NCI-H1092 (cell line): ENCODE measurements around the gene LRRC74A.

Source experiments
- DNase-seq: peaks from one replicate; lab custom pipeline; 2025; lab: John Stamatoyannopoulos, UW

Gene LRRC74A

GRCh38 chr14:76826122-76826521 lies at the start of gene LRRC74A:
Gene LRRC74A, plus strand, starts transcription at chr14:76826408. Its CDS starts 290 bp downstream, at chr14:76826698.
- DNase-seq, result no peak

GRCh38 chr14:76776428-76777251 lies 49.6 kb upstream of the LRRC74A start:
- no peak for DNase-seq

DNA sequence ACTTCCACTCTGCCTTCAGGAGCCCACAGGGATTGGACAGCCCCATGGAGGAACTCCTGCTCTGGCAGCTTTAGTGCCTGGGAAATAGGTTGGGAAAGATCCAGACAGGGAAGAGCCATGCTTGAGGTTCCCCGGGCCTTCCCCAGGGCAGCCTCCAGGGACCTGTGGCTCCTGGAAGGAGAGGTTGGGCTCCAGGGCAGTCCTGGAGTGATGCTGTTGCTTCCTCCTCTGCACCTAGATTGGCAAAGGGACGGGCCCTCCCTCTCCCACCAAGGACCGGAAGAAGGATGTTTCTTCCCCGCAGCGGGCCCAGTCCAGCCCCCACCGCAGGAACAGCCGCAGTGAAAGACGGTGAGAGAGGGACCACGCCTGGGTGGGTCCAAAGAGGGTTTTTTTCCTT lies 48.5 kb upstream of the LRRC74A start:
- no peak for DNase-seq

DNA sequence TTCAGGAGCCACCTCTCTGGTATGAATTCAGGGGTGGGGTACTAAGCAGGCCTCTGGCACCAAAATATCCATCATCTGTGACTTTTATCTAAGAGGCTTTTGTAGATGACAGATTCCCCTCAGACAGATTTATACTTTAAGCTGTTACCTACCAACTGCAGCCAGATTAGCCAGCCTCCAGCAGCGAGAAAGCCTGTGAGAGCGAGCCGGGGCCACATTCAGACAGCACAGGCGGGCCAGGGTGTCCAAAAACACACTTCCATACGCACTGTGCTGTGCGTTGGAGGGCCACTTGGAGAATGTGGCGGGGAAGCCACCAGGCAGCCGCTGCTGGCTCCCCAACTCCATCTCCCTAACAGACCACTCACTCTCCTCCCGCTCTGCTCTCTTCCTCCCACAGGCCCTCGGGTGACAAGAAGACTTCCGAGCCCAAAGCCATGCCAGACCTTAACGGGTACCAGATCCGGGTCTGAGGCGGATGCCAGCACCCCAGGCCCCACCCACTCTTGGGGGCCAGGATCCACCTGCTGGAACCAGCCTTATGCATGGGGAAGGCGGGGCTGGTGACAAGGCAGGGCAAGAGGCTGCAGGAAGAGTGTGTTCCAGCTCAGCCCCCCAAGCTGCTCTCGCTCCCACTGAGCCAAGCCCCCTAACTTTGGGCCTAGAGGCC lies 47.5 kb upstream of the LRRC74A start:
- DNase-seq, result no peak

GRCh38 chr14:76779221-76780057 lies 46.8 kb upstream of the LRRC74A start:
- DNase-seq, result no peak

DNA sequence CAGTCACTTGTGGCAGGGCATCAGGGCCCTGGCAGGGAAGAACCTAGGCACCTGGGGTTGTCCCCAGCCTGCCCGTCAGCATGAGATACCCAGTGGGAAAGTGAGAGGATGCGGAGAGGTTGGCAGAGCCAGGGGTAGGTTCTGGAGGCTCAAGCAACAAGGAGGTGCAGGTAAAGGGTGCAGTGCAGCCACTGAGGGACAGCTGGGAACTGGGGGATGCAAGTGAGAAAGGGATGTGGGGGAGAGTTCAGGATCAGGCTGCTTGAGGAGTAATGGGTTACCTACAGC lies 46.2 kb upstream of the LRRC74A start:
- DNase-seq, result no peak

DNA sequence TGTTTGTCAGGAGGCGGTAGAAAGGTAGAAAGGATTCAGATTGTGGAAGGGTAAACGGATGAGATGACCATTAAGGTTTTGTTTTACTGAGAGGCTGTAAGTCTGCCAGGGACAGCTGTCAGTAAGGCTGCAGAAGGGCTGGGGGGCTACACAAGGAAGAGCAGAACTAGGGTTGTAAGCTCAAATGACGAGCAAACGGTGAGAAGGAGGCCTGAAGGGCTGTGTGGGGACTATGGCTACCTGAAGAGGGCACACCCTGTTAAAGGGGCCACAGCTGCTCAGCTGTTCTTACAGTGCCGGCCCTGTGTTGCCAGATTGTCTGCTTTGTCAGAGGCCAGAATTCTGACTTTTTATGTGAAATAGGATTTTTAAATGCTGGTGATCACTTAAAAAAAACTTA lies 45.8 kb upstream of the LRRC74A start:
- DNase-seq, result no peak

- no peak for DNase-seq
Observed at GRCh38 chr14:76780875-76781647, 45.1 kb upstream of the LRRC74A start.

DNA sequence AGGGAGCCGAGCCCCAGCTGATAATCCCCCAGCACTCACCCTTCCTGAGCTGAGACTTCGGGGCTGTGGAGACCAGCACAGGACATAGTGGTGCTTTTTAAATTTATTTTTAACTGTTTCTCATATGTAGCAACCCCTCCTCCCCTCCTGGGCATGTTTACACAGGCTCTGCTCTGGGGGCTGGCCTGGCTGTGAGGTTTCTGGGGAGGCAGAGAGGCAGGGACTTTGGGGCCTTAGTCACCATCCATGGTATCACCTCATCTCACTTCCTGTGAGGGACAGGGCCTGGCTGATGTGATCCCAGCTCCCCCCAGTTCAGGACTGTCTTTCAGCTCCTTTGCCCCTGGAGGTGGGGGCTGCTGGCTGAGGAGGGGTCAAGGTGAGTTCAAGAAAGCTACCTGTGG lies 44.6 kb upstream of the LRRC74A start:
- DNase-seq, result no peak

GRCh38 chr14:76782115-76782884 lies 43.9 kb upstream of the LRRC74A start:
- DNase-seq, result no peak

- no peak for DNase-seq
Observed at GRCh38 chr14:76782885-76783566, 43.2 kb upstream of the LRRC74A start.

- no peak for DNase-seq
Observed at GRCh38 chr14:76784266-76784874, 41.8 kb upstream of the LRRC74A start.

- DNase-seq, result peak; percentile 54
Observed at GRCh38 chr14:76784881-76785280, 41.3 kb upstream of the LRRC74A start.

DNA sequence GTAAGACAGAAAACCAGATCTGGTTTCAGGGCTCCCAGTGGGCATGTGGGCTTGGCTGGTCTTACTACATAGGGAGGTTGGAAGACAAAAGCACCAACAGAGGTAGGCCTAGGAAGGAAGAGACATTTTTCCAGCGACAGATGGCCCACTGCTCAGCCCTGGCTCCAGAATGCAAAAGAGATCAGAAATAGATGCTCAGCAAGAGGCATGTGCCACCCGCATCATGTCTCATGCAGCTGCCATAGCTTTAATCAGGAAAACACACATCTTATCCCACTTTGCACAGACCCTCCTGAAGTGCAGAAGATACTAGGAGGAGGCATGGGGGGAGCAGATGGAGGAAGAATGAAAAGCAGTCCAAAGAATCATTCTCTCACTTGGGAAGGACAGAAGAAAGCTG lies 39.6 kb upstream of the LRRC74A start:
- no peak for DNase-seq

- no peak for DNase-seq
Observed at GRCh38 chr14:76792422-76792821, 33.8 kb upstream of the LRRC74A start.

DNA sequence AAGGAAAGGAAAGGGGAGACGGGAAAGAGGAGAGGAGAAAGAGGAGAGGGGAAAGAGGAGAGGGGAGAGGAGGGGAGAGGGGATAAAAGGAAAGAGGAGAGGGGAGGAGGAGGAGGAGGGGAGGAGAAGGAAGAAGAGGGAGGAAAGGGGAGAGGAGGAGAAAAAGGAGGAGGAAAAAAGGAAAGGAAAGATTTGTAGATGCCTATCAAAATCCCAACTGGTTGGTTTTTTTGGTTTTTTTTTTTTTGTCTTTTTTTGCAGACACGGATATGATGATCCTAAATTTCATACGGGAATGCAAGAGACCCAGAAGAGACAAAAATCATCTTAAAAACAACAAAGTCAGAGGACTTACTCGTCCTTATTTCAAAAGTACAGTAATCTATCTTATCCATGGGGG lies 32.9 kb upstream of the LRRC74A start:
- no peak for DNase-seq

DNA sequence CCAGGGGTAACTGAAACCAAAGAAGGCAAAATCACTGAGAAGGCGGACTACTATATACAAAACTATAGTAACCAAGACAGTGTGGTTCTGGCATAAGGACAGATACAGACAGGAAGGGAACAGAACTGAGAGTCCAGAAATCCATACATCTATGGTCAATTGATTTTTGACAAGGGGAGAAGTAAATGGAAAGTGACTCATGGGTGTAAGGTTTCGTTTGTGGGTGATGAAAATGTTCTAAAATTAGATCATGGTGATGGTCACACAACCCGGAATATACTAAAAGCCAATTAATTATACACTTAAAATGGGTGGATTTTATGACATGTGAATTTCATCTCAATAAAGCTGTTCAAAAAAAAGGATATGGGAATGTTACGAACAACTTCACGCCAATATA lies 32.3 kb upstream of the LRRC74A start:
- no peak for DNase-seq

- DNase-seq, result no peak
Observed at GRCh38 chr14:76806446-76806845, 19.8 kb upstream of the LRRC74A start.

GRCh38 chr14:76808011-76808410 lies 18.2 kb upstream of the LRRC74A start:
- no peak for DNase-seq

GRCh38 chr14:76808990-76809389 lies 17.2 kb upstream of the LRRC74A start:
- DNase-seq, result no peak
